K562 (cell line): ENCODE measurements around the gene SRP72. TPM values are rescaled to one million over a fixed set of nuclear protein-coding genes. Genes with fewer than 3 reads are reported as not detected.

Source experiments
- ATAC-seq: fragments of 200-7000 bp; cut with Tn5 transposase; 3 replicates; pipeline ENCODE4 v1.9.1; 2020; ENCODE audit warnings: moderate library complexity
- BruUV-seq: library from RNA; stranded (reverse); fragments of 400-500 nt; replicated peaks from 2 replicates; lab custom pipeline; 2021; lab: Mats Ljungman, UMichigan
- CTCF ChIA-PET: fragments of 300-600 bp; formaldehyde crosslinking; extraction: SDS; loops from one replicate; lab custom pipeline; 2021; ENCODE audit warnings: low intra/inter-chr PET ratio; lab: Yijun Ruan, JAX
- POLR2A ChIA-PET: fragments of 300-600, 350-650 bp; sonication (Branson Sonifier 250); formaldehyde crosslinking; extraction: SDS; loops from one replicate; lab custom pipeline; 2021; ENCODE audit warnings: antibody characterized with exemption, inconsistent platforms; lab: Yijun Ruan, JAX
- DNase-seq, 4 experiments: peaks; one replicate each; pipeline versions ENCODE4 v3.0.0 to v3.0.0-alpha.2; 2011 to 2018; ENCODE audit warnings: low spot score in 3 of 4, mixed read lengths in 3 of 4; ENCODE audit errors: extremely low read depth in 1 of 4
- FAIRE-seq: peaks from 2 replicates; lab custom pipeline; 2011; peaks lifted over from hg19 to GRCh38; lab: Jason Lieb, UNC
- H2AFZ ChIP-seq: 2 replicates; pipeline ENCODE4 v1.6.0; 2011; ENCODE audit warnings: low read depth, low read length, control low read depth, inconsistent platforms
- H3K27ac ChIP-seq: fragments of 200-600 bp; 3 replicates; pipeline ENCODE4 v1.8.0; 2011; ENCODE audit warnings: low read depth, mild to moderate bottlenecking, control low read depth, inconsistent platforms, low read length, moderate library complexity, mixed read lengths; ENCODE audit errors: extremely low read depth
- H3K27me3 ChIP-seq, 2 experiments: fragments of 300-600 bp in 1 of 2; 2 replicates in 1 of 2; 3 replicates in 1 of 2; pipeline versions ENCODE4 v1.6.0 to v1.8.0; 2011; ENCODE audit warnings: inconsistent platforms in 2 of 2, low read length in 2 of 2, mild to moderate bottlenecking in 1 of 2, mixed read lengths in 1 of 2, moderate library complexity in 1 of 2; ENCODE audit not compliant: control insufficient read depth in 2 of 2, insufficient read depth in 2 of 2
- H3K36me3 ChIP-seq: fragments of 300-600 bp; 3 replicates; pipeline ENCODE4 v1.8.0; 2011; ENCODE audit warnings: mild to moderate bottlenecking, low read length, inconsistent platforms; ENCODE audit not compliant: control insufficient read depth, insufficient read depth
- H3K4me1 ChIP-seq, 2 experiments: fragments of 200-600 bp in 1 of 2; replicated peaks in 1 of 2; 2 replicates in 1 of 2; 3 replicates in 1 of 2; pipeline versions ENCODE4 v1.5.1 to v1.8.0; 2011; ENCODE audit warnings: inconsistent platforms in 2 of 2, low read length in 2 of 2, mild to moderate bottlenecking in 1 of 2, mixed read lengths in 1 of 2, moderate library complexity in 1 of 2; ENCODE audit not compliant: control insufficient read depth in 2 of 2, insufficient read depth in 2 of 2
- H3K4me2 ChIP-seq: 2 replicates; pipeline ENCODE4 v1.6.1; 2011; ENCODE audit warnings: low read length, control low read depth, inconsistent platforms, mixed read lengths; ENCODE audit not compliant: insufficient read depth
- H3K4me3 ChIP-seq: fragments of 200-600 bp; sonication (generic), shearing (Covaris generic); 2 replicates; pipeline ENCODE4 v1.5.1; 2016; ENCODE audit warnings: control low read depth, inconsistent platforms
- H3K79me2 ChIP-seq: fragments of 200-600 bp; 3 replicates; pipeline ENCODE4 v1.8.0; 2011; ENCODE audit warnings: low read length, inconsistent platforms; ENCODE audit not compliant: control insufficient read depth, insufficient read depth
- H3K9ac ChIP-seq, 2 experiments: 2 replicates each; pipeline versions ENCODE4 v1.6.0 to v1.6.1; 2011; ENCODE audit warnings: low read depth in 2 of 2, low read length in 2 of 2, control low read depth in 1 of 2, inconsistent platforms in 1 of 2, mild to moderate bottlenecking in 1 of 2, mixed read lengths in 1 of 2; ENCODE audit not compliant: insufficient read depth in 1 of 2
- H3K9me1 ChIP-seq: one replicate; pipeline ENCODE4 v1.6.0; 2011; ENCODE audit warnings: inconsistent platforms, mild to moderate bottlenecking, low read length, moderate library complexity; ENCODE audit not compliant: control insufficient read depth, insufficient read depth
- H3K9me3 ChIP-seq: replicated peaks from 2 replicates; pipeline ENCODE4 v1.5.1; 2011; ENCODE audit warnings: low read depth, low read length, inconsistent platforms; ENCODE audit not compliant: control insufficient read depth, insufficient read depth
- H4K20me1 ChIP-seq: replicated peaks from 2 replicates; pipeline ENCODE4 v1.6.1; 2011; ENCODE audit warnings: low read length, inconsistent platforms, mixed read lengths; ENCODE audit not compliant: control insufficient read depth, insufficient read depth
- BDP1 ChIP-seq: IDR thresholded peaks from 3 replicates; pipeline ENCODE4 v1.6.1; 2011; ENCODE audit not compliant: insufficient read length, insufficient read depth
- CCNT2 ChIP-seq: IDR thresholded peaks from 2 replicates; pipeline ENCODE4 v1.6.1; 2011; ENCODE audit warnings: borderline replicate concordance, low read depth, mild to moderate bottlenecking, moderate library complexity, mixed read lengths, low read length; ENCODE audit not compliant: insufficient read length; ENCODE audit errors: extremely low read depth
- CEBPG ChIP-seq, 3 experiments: fragments of 200-800 bp in 1 of 3; sonication (Bioruptor generic) in 1 of 3; sonication (generic) in 1 of 3; formaldehyde crosslinking in 1 of 3; IDR thresholded peaks in 2 of 3; conservative IDR thresholded peaks in 1 of 3; 2 replicates each; pipeline versions ENCODE4 v1.6.1 to v1.8.0; 2016 to 2022; ENCODE audit warnings: missing compliant biosample characterization in 2 of 3, missing genetic modification characterization in 2 of 3, mild to moderate bottlenecking in 1 of 3, missing genetic modification reagents in 1 of 3
- EWSR1 ChIP-seq: fragments of 450-650 bp; IDR thresholded peaks from 2 replicates; pipeline ENCODE4 v1.6.1; 2018; ENCODE audit warnings: borderline replicate concordance, mild to moderate bottlenecking, low read depth, moderate library complexity; ENCODE audit not compliant: partially characterized antibody
- POLR2G ChIP-seq: fragments of 200-400 bp; formaldehyde crosslinking; IDR thresholded peaks from 2 replicates; pipeline ENCODE4 v1.6.1; 2017; ENCODE audit warnings: low read depth, mild to moderate bottlenecking, antibody characterized with exemption, low read length, moderate library complexity
- SMAD1 ChIP-seq: fragments of 150-350 bp; IDR thresholded peaks from 2 replicates; pipeline ENCODE4 v1.6.1; 2014; ENCODE audit warnings: low read length, low read depth; ENCODE audit not compliant: partially characterized antibody
- WGBS: fragments of 100-300 bp; shearing (Covaris generic); methylation state at CpG from one replicate; pipeline ENCODE4 v1.1.6; 2016; ENCODE audit warnings: low coverage, mixed read lengths; ENCODE audit not compliant: insufficient coverage; ENCODE audit errors: missing lambda C conversion rate; 5-methylcytosine and 5-hydroxymethylcytosine counted together
- in situ Hi-C: fragments of 300-500 bp; cut with MboI; formaldehyde crosslinking; loops from 4 replicates; pipeline ENCODE4 v1.15.0; 2018; ENCODE audit warnings: inconsistent platforms, mixed read lengths
- intact Hi-C: fragments of 100-400 bp; cut with micrococcal nuclease; formaldehyde crosslinking; loops from 2 replicates; pipeline ENCODE4 v1.14.2; 2022
- polyA plus RNA-seq, 8 experiments: library from polyadenylated mRNA; depleted of rRNA in 4 of 8; stranded (reverse) in 5 of 8; unstranded in 3 of 8; fragments of >200 nt; fragmentation: Nextera tagmentation in 2 of 8; fragmentation: Illumina TruSeq in 1 of 8; extraction: Ambion mirVana in 2 of 8; extraction: Trizol in 1 of 8; gene quantifications; 2 replicates each; pipeline versions ENCODE4 v1.2.1 to v1.2.3, GENCODE V29; 2011 to 2014; ENCODE audit warnings: inconsistent platforms in 1 of 8, missing spikeins in 1 of 8
- total RNA-seq, 7 experiments: library from RNA; depleted of rRNA in 6 of 7; stranded (reverse); fragments of >200 nt in 6 of 7; fragmentation: Illumina TruSeq in 2 of 7; extraction: Trizol in 2 of 7; gene quantifications; 2 replicates each; pipeline versions ENCODE4 v1.2.1 to v1.2.3, GENCODE V29; 2011 to 2021; ENCODE audit warnings: low replicate concordance in 1 of 7

The SRP72 gene
- total and polyA plus RNA-seq, 9 of the 15 experiments (the other 6 are each of a cell fraction or from before 2014, with no cell fraction given) = 124 to 341 (median 202) TPM

GRCh38 chr4:56450342-56450741 is 17.1 kb upstream of the SRP72 start:
- Histone ChIP-seq H3K36me3 (peaks cover 96% of the 10 kb centered on the region), H3K4me1 (no peaks in the 10 kb centered on the region), H3K4me2 (no peak overlapping the region), H3K79me2 (peaks cover 31% of the 10 kb centered on the region), H3K9me1 (no peaks in the 10 kb centered on the region), H4K20me1 (no peaks in the 10 kb centered on the region), H3K27me3 (no peaks in the 10 kb centered on the region), H3K27ac (no peak overlapping the region), H3K9me3 (no peaks in the 10 kb centered on the region), H3K9ac (no peak overlapping the region), H3K4me3 (no peak overlapping the region), H2AFZ (no peak overlapping the region)
- ChIA-PET POLR2A (interaction anchor here (1.4 to 1.8 kb wide), 2 partner anchors 15 to 16 kb away, joined by 5 to 6 read pairs; partner anchors contain the start of genes PAICS and PPAT), CTCF (no interaction called here)
- ATAC-seq (no peak), FAIRE-seq (no peak), DNase-seq (no peak)
- in situ Hi-C loops (no loop called here), intact Hi-C loops (no loop called here)
- TF ChIP-seq CCNT2 = no peak
- TF ChIP-seq SMAD1 = no peak
- no TSS peak for BruUV-seq
- WGBS = 95% methylated on average over 1 of the region's 1 CpG

- CTCF ChIA-PET = no interaction called here
- POLR2A ChIA-PET = no interaction called here
- no peak for ATAC-seq
- TF ChIP-seq CEBPG (CRISPR knock-in tag; IDR thresholded peaks at IDR 0.05) (no peak; the same call in 1 of the 2 replicates), CEBPG (tag; conservative IDR thresholded peaks at IDR 0.05 in 1 of 2, IDR thresholded peaks at IDR 0.05 in 1 of 2) (peak; percentile 42 to 83; a peak in 3 of 4 replicates), EWSR1 (no peak), POLR2G (0 out of 2 replicates have a peak, but pooled peaks have one; percentile 16), BDP1 (no peak)
These were observed 7.3 kb upstream of the SRP72 start for GRCh38 chr4:56460085-56460484.

More at GRCh38 chr4:56460085-56460484, 7.3 kb upstream of the SRP72 start:
- WGBS = 66% methylated on average over 3 of the region's 3 CpGs
- peaks cover 94% of the 10 kb centered on the region for H3K36me3 ChIP-seq
- peaks cover 33% of the 10 kb centered on the region for H3K79me2 ChIP-seq
- H3K9ac ChIP-seq = no peak overlapping the region
- DNase-seq (no peak), FAIRE-seq (no peak)
- H3K9me3 ChIP-seq = no peaks in the 10 kb centered on the region
- H3K27me3 ChIP-seq = no peaks in the 10 kb centered on the region
- no peak overlapping the region for H3K4me2 ChIP-seq
- no peak overlapping the region; the same call in 2 of the 3 replicates for H3K27ac ChIP-seq
- no peak overlapping the region for H3K4me3 ChIP-seq
- H3K9me1 ChIP-seq = no peaks in the 10 kb centered on the region
- no peaks in the 10 kb centered on the region for H4K20me1 ChIP-seq
- BruUV-seq = no TSS peak
- H3K4me1 ChIP-seq = peaks cover 0 to 9% of the 10 kb centered on the region in 2 experiments; a peak in 3 of 5 replicates
- intact Hi-C loops (no loop called here), in situ Hi-C loops (no loop called here)
- no peak overlapping the region for H2AFZ ChIP-seq
